Thyroid gland (tissue), 4 donors: ENCODE measurements around the gene LSP1. TPM values are rescaled to one million over a fixed set of nuclear protein-coding genes. Genes with fewer than 3 reads are reported as not detected.
A peak's percentile ranks its signal among the peaks of the same experiment; 100 is the strongest.

Experiments used
- DNase-seq, 2 donors: peaks; one replicate each; pipeline ENCODE4 v3.0.0-alpha.2; 2019
- H3K27ac ChIP-seq, 3 donors: fragments of 200-600 bp; sonication (generic); 1 replicate in 2 of 3; 2 replicates in 1 of 3; pipeline ENCODE4 v1.5.1; 2016 to 2019; ENCODE audit warnings: mild to moderate bottlenecking in 1 of 3, moderate library complexity in 1 of 3
- H3K27me3 ChIP-seq: fragments of 200-600 bp; sonication (generic); one replicate; pipeline ENCODE4 v1.5.1; 2019
- H3K36me3 ChIP-seq, 2 donors: fragments of 200-600 bp; sonication (generic); one replicate each; pipeline ENCODE4 v1.5.1; 2016 to 2019
- H3K4me1 ChIP-seq, 2 donors: fragments of 200-600 bp; sonication (generic); one replicate each; pipeline ENCODE4 v1.5.1; 2017 to 2019
- H3K4me3 ChIP-seq, 3 donors: fragments of 200-600 bp; sonication (generic); replicated peaks in 1 of 3; 1 replicate in 2 of 3; 2 replicates in 1 of 3; pipeline ENCODE4 v1.5.1; 2016; ENCODE audit warnings: mild to moderate bottlenecking in 1 of 3
- H3K9me3 ChIP-seq: fragments of 200-600 bp; sonication (generic); one replicate; pipeline ENCODE4 v1.5.1; 2017
- POLR2A ChIP-seq, 2 donors: fragments of 450-650 bp; IDR thresholded peaks; one replicate each; pipeline ENCODE4 v1.6.1; 2017; ENCODE audit warnings: antibody characterized with exemption in 2 of 2, mild to moderate bottlenecking in 2 of 2, moderate library complexity in 1 of 2
- WGBS, 2 donors: methylation state at CpG; one replicate each; pipeline ENCODE4 v1.1.5; 2017; 5-methylcytosine and 5-hydroxymethylcytosine counted together
- intact Hi-C: fragments of 100-400 bp; cut with DNase I; formaldehyde crosslinking; loops from one replicate; pipeline ENCODE4 v1.15.1; 2023
- total RNA-seq, 4 donors: library from RNA; depleted of rRNA; stranded (reverse); fragments of >200 nt; gene quantifications; one replicate each; pipeline ENCODE4 v1.2.3, GENCODE V29; 2016
- TF ChIP-seq, protein P1 (sequence below), 6 experiments: fragments of 200-600 bp in 3 of 6; fragments of 450-650 bp in 3 of 6; sonication (generic) in 3 of 6; IDR thresholded peaks; one replicate each; pipeline ENCODE4 v1.5.1; 2016 to 2019; ENCODE audit warnings: antibody characterized with exemption in 6 of 6, mild to moderate bottlenecking in 2 of 6, inconsistent platforms in 1 of 6, moderate library complexity in 1 of 6

The LSP1 gene
- total RNA-seq, 4 donors from 2014 or later = 6.7 to 26.1 (median 10.5) TPM

DNA sequence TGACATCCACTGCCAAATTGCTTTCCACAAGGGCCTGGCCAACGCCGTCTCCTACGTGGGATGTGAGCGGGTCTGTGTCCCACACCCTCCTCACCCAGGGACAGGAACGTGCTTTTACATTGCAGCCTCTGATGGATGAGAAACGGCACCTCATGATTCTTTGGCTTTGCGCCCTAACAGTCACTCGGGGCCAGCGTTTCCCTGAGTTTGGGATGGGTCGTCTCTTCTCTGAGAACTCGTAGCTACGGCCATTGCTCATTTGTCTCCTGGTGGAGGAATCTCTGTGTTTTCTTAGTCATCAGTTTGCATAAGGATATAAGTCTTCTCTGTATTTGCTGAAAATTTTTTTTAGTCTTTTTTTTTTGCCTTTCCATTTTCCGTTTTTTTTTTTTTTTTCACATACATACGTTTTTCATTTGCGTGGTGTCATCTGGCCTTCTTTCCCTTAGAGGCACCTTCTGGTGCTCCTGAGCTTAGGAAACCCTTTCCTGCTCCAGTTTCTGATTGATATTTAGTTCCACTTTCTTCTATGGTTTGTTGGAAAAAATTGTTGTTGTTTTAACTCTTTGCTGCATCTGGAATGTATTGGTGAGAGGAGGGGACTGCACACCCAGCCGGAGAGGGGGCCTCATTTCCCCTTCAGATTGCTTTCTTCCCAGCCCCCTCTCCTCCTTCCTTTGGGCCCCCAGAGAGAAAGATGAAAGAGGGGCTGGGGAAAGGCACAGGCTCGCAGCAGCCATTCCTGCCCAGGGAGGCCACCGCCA, 78.6 kb downstream of the LSP1 start:
- H3K4me1 ChIP-seq = no peaks in the 10 kb centered on the region
- intact Hi-C loops = no loop called here
- WGBS, 2 donors = 55 to 68% methylated on average over 18 of the region's 18 CpGs
- no peak for DNase-seq
- no peaks in the 10 kb centered on the region for H3K9me3 ChIP-seq
- TF ChIP-seq POLR2A (IDR thresholded peaks at IDR 0.05) = no peak
- TF ChIP-seq, protein P1, sequence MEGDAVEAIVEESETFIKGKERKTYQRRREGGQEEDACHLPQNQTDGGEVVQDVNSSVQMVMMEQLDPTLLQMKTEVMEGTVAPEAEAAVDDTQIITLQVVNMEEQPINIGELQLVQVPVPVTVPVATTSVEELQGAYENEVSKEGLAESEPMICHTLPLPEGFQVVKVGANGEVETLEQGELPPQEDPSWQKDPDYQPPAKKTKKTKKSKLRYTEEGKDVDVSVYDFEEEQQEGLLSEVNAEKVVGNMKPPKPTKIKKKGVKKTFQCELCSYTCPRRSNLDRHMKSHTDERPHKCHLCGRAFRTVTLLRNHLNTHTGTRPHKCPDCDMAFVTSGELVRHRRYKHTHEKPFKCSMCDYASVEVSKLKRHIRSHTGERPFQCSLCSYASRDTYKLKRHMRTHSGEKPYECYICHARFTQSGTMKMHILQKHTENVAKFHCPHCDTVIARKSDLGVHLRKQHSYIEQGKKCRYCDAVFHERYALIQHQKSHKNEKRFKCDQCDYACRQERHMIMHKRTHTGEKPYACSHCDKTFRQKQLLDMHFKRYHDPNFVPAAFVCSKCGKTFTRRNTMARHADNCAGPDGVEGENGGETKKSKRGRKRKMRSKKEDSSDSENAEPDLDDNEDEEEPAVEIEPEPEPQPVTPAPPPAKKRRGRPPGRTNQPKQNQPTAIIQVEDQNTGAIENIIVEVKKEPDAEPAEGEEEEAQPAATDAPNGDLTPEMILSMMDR (IDR thresholded peaks at IDR 0.05) = no peak
- no peaks in the 10 kb centered on the region for H3K36me3 ChIP-seq
- H3K27me3 ChIP-seq = no peaks in the 10 kb centered on the region
- H3K4me3 ChIP-seq = no peak overlapping the region
- peak overlapping the region in 1 of 3 donors; percentile 9 for H3K27ac ChIP-seq

DNA sequence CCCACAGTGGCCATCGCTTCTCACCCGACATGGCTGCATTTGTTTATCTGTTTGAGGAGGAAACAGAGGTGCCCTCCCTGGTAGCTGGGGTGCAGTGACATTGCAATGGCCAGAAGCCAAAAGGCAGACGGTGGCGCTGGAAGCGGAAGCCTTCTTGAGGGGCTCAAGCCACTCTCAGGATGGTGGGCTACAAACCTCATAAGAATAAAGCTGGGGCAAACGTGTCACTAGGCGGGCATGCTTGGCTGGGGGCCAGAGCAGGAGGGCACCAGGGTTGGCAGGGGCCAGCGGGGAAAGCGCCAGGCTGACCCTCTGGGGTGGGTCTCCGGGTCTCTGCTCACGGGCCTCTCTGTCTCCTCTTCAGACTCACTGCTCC, 79.2 kb downstream of the LSP1 start:
- WGBS, 2 donors = 73 to 75% methylated on average over 11 of the region's 11 CpGs
- Histone ChIP-seq H3K27me3 (no peaks in the 10 kb centered on the region), H3K9me3 (no peaks in the 10 kb centered on the region), H3K4me1 (no peaks in the 10 kb centered on the region), H3K4me3 (no peak overlapping the region), H3K27ac (peak overlapping the region in 1 of 3 donors; percentile 9), H3K36me3 (no peaks in the 10 kb centered on the region)
- intact Hi-C loops = no loop called here
- TF ChIP-seq, protein P1 (IDR thresholded peaks at IDR 0.05) = no peak
- no peak for TF ChIP-seq POLR2A (IDR thresholded peaks at IDR 0.05)
- DNase-seq = no peak

DNA sequence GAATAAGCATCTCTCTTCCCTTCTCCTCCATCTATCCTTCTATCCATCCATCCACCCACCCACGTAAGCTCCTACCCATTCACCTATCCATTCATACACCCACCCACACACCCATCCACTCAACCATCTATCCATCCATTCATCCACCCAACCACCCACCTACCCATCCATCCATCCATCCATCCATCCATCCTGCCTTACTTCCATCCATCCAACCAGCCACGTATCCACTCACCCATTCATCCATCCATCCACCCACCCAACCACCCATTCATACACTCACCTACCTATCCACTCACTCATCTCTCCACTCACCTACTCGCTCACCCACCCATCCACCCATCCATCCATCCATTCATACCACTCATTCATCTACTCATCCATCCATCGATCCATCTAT, 79.8 kb downstream of the LSP1 start:
- no peak overlapping the region for H3K27ac ChIP-seq
- intact Hi-C loops = no loop called here
- WGBS, 2 donors = 97 to 98% methylated on average over 4 of the region's 4 CpGs

DNA sequence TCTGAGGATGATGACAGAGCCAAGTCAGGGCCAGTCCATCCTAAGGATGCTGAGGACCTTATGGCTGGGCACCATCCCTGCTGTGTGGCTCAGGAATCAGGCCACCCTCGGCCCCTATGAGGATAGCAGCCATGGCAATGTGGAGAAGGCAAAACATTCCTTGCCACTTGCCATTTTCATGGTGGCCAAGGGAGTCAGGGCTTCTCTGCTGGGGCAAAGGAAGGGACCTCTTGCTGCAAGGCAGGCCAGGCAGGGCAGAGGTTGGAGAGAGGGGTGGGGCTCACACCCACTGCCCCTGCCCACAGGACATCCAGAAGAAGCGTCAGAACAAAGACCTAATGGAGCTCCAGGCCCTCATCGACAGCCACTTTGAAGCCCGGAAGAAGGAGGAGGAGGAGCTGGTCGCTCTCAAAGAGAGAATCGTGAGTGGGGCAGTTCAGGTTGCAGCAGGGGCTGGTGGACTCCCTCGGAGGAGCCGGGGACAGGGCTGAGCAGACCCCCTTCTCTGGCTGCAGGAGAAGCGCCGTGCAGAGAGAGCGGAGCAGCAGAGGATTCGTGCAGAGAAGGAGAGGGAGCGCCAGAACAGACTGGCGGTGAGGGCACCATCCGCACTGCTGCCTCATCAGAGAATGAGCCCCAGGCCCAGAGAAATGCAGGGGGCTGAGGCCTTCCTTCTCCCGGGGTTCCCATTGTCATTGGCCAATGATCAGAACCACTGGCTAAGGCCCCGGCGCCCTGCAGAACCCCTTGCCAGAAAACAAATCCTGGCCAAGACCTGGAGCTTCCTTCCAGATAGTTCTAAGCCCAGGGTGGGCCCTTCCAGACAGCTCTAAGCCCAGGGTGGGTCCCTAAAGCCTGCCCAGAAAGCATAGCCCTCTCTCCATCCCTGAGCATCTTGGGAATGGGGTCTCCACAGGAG, 80.8 kb downstream of the LSP1 start:
- Histone ChIP-seq H3K4me1 (no peaks in the 10 kb centered on the region), H3K36me3 (no peaks in the 10 kb centered on the region), H3K9me3 (no peaks in the 10 kb centered on the region), H3K4me3 (no peak overlapping the region), H3K27ac (no peak overlapping the region), H3K27me3 (no peaks in the 10 kb centered on the region)
- 77 to 79% methylated on average over 18 of the region's 18 CpGs for WGBS, 2 donors
- intact Hi-C loops = loop anchor here (2.0 kb wide), 1 partner anchor 21 kb away; no protein-coding TSS in a partner anchor
- DNase-seq = no peak
- TF ChIP-seq POLR2A (IDR thresholded peaks at IDR 0.05) = no peak

More for the DNA sequence above, 79.8 kb downstream of the LSP1 start:
- no peak for DNase-seq
- no peaks in the 10 kb centered on the region for H3K4me1 ChIP-seq
- TF ChIP-seq POLR2A (IDR thresholded peaks at IDR 0.05) = no peak
- TF ChIP-seq, protein P1 (IDR thresholded peaks at IDR 0.05) = no peak
- no peak overlapping the region for H3K4me3 ChIP-seq
- H3K9me3 ChIP-seq = no peaks in the 10 kb centered on the region
- H3K36me3 ChIP-seq = no peaks in the 10 kb centered on the region
- H3K27me3 ChIP-seq = no peaks in the 10 kb centered on the region

DNA sequence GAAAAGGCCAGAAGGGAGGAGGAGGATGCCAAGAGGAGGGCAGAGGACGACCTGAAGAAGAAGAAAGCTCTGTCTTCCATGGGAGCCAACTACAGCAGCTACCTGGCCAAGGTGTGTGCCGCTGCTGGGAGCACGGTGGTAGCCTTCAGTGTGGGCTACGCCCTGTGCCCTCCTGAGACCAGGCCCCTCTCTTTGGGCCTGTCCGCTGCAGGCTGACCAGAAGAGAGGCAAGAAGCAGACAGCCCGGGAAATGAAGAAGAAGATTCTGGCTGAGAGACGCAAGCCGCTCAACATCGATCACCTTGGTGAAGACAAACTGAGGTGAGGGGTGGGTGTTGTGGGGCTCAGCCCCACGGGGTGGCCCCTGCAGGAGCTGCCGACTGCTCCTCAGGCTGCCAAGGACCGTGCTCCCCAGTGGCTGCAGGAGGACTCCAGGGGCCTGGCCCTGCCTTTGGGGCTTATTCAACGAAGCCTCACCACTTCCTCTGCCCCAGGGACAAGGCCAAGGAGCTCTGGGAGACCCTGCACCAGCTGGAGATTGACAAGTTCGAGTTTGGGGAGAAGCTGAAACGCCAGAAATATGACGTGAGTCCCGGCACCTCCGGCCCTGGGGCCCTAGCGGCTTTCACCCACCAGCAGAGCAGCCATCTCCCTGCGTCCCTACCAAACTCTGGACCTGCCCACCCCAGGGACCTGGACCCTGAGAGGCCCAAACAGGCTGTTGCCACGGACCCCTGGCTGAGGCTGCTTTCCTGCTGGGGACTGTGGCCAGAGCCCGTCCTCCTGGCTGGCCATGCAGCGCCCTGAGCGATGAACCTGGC, 81.7 kb downstream of the LSP1 start:
- no peaks in the 10 kb centered on the region for H3K9me3 ChIP-seq
- H3K4me1 ChIP-seq = no peaks in the 10 kb centered on the region
- no peak overlapping the region for H3K27ac ChIP-seq
- no peaks in the 10 kb centered on the region for H3K27me3 ChIP-seq
- H3K4me3 ChIP-seq = no peak overlapping the region
- DNase-seq = no peak
- 71 to 83% methylated on average over 12 to 20 of the region's 24 CpGs for WGBS, 2 donors
- intact Hi-C loops = loop anchor here (2.0 kb wide), 1 partner anchor 22 kb away; no protein-coding TSS in a partner anchor
- TF ChIP-seq, protein P1 (IDR thresholded peaks at IDR 0.05) = no peak
- no peak for TF ChIP-seq POLR2A (IDR thresholded peaks at IDR 0.05)
- no peaks in the 10 kb centered on the region for H3K36me3 ChIP-seq
